ENCODE data around the gene FIGNL2. TPM values are rescaled to one million over a fixed set of nuclear protein-coding genes. Genes with fewer than 3 reads are reported as not detected.
A peak's percentile ranks its signal among the peaks of the same experiment; 100 is the strongest.
"Not testable (repeated sequence)": the region's sequence is repeated elsewhere in the genome, so short reads cannot be mapped to it uniquely, and the experiment has no call there.

FIGNL2 gene
- total and polyA plus RNA-seq, 8 donors, result 0.09 to 0.47 (median 0.15) TPM

GRCh38 chr12:51888316-51889215 is 40.0 kb upstream of the FIGNL2 start:
- FAIRE-seq (no peak), DNase-seq (peak in 1 of 6 donors; percentile 58), ATAC-seq (no peak)
- no peaks in the 10 kb centered on the region for H3K36me3 ChIP-seq
- 67% methylated on average over 15 of the region's 15 CpGs for WGBS, 2 donors
- no peak for TF ChIP-seq CTCF (IDR thresholded peaks at IDR 0.05)
- peaks cover 0 to 5% (median 0%) of the 10 kb centered on the region in 4 donors for H3K27me3 ChIP-seq
- H3K4me3 ChIP-seq, result no peak overlapping the region
- no peaks in the 10 kb centered on the region for H3K9me3 ChIP-seq
- intact Hi-C loops (cut with DNase I), result no loop called here
- no peak overlapping the region for H3K27ac ChIP-seq
- H3K4me1 ChIP-seq, result peaks cover 0 to 9% (median 0%) of the 10 kb centered on the region in 3 donors

- intact Hi-C loops (cut with DNase I), result no loop called here
- WGBS, 2 donors, result 42 to 45% methylated on average over 39 to 41 of the region's 41 CpGs
- H3K27me3 ChIP-seq, result peaks cover 0 to 5% (median 0%) of the 10 kb centered on the region in 4 donors
- no peak for TF ChIP-seq CTCF (IDR thresholded peaks at IDR 0.05)
- H3K9me3 ChIP-seq, result no peaks in the 10 kb centered on the region
- FAIRE-seq (no peak), DNase-seq (peak in 3 of 6 donors; percentile 48 to 74 (median 70)), ATAC-seq (peak; percentile 33 to 68 (median 54))
- H3K4me3 ChIP-seq, result no peak within 1 kb of the TSS
- no peaks in the 10 kb centered on the region for H3K36me3 ChIP-seq
- no peak within 1 kb of the TSS for H3K27ac ChIP-seq
- peaks cover 0 to 9% (median 0%) of the 10 kb centered on the region in 3 donors for H3K4me1 ChIP-seq
Measured at GRCh38 chr12:51887476-51888315, 39.2 kb upstream of the FIGNL2 start, which contains the start of gene ANKRD33. TSS of gene ANKRD33 (plus strand) at chr12:51888103. CDS start at chr12:51888187, 84 bp downstream.

GRCh38 chr12:51886021-51886710 is 37.6 kb upstream of the FIGNL2 start:
- no peak for FAIRE-seq
- 63 to 69% methylated on average over 10 of the region's 10 CpGs for WGBS, 2 donors
- intact Hi-C loops (cut with DNase I), result no loop called here

GRCh38 chr12:51885294-51886020 is 36.9 kb upstream of the FIGNL2 start:
- H3K9me3 ChIP-seq; intact Hi-C loops (cut with DNase I); H3K27me3 ChIP-seq; H3K4me3 ChIP-seq; H3K27ac ChIP-seq; FAIRE-seq; H3K36me3 ChIP-seq; H3K4me1 ChIP-seq; DNase-seq; ATAC-seq: not testable (repeated sequence)
- 76 to 77% methylated on average over 10 of the region's 10 CpGs for WGBS, 2 donors

More at GRCh38 chr12:51886021-51886710, 37.6 kb upstream of the FIGNL2 start:
- ATAC-seq (peak; percentile 42 to 87 (median 83)), DNase-seq (peak in 2 of 6 donors; percentile 30 to 63)
- Histone ChIP-seq H3K4me3 (no peak overlapping the region), H3K27ac (peak overlapping the region in 1 of 4 donors; percentile 36), H3K9me3 (no peaks in the 10 kb centered on the region), H3K36me3 (no peaks in the 10 kb centered on the region), H3K4me1 (peaks cover 0 to under 1% (median 0%) of the 10 kb centered on the region in 3 donors), H3K27me3 (peaks cover 0 to 5% (median 0%) of the 10 kb centered on the region in 4 donors)
- TF ChIP-seq CTCF (IDR thresholded peaks at IDR 0.05), result no peak
